Cerebellar nuclear complex (tissue), 1 donor: ENCODE results near the gene MAP3K3.
"Not testable (repeated sequence)": the region's sequence is repeated elsewhere in the genome, so short reads cannot be mapped to it uniquely, and the experiment has no call there.

Experiments
- DNase-seq, 2 experiments: peaks; one replicate each; lab custom pipeline; 2025; lab: John Stamatoyannopoulos, UW

Gene MAP3K3

DNA sequence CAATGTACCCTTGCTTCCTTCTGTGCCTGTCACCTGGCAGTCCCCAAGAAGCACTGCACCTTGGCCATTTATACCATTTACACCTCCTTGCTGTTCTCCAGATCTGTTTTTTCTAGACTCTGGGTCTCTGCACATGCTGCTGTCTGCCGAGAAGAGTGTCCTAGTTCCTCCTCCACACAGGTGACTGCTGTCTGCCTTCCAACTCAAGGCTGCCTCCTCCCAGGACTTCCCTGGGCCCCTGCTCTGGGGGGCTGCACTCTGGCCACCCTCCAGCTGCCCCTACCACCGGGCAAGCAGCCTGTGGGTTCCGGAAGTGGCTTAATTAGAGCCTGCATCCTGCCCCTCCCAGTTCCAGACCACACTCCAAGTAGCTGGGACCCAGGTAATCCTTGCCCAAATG, 83.4 kb downstream of the MAP3K3 start:
- no peak for DNase-seq

DNA sequence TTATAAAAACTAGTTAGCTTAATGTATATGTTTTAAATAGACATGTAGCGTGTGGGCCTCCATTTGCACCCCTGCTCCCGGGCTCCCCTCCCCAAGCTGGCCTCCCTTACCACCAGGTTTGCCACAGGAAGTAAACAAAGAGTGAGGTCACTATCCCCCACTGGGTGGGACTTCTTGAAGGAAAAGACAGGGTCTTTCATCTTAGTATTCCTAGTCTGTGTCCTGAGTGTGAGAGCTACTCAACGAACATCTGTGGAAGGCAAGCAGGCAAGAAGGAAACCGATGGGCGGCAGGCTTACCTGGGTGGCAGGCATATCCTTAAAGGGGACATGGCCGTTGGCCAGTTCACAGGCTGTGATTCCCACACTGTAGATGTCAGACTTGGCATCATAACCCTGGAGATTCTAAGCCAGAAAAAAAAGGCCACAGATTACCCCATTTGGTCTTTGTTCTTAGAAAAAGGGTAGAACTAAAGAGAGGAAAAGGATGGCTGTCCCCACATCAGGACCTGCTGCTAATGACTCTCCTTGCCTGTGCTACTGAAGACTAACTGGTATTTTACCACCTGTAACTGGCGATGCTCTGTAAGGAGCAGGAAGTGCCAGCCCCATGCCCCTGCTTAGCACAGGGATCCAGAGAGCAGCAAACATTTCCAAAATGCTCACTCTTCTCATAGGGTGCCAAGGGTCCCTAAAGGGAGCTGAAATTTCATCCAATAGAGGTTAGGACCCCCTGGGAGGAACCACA, 84.3 kb downstream of the MAP3K3 start:
- no peak for DNase-seq

- no peak for DNase-seq
Measured at GRCh38 chr17:63707151-63707550, 84.9 kb downstream of the MAP3K3 start.

- no peak for DNase-seq
Measured at GRCh38 chr17:63709110-63709509, 86.9 kb downstream of the MAP3K3 start.

DNA sequence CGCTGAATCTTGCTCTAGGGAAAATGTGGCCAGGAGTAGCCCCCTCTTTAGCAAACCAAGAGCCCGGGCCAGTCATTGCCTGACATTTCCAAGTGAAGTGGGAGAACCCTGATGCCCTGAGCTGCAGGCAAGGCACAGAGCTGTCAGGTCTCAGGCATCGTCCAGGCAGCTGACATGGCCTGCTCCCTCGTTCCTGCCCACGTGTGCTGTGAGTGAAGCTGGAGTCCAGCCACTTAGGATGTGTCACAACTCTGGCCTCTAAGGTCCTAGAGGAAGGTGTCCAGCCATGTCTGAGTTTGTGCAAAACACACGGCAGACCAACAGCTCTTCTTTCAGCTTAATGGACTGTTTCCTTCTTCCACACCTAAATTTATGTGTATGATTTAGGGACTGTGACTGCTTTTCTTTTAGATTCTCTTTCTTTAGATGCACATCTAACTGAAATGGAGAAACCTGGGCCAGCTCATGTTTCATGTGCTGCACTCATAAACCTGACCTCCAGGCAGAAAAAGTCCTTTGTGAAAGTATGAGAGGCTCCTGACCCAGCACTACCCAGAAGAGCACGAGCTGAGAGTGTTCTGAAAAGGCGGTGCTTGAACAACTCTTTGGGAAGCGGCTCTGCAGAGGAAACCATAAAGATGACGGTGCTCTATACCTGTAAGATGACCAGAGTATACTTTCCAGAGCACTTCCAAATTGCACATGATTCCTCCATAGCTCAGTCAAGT, 92.5 kb downstream of the MAP3K3 start:
- no peak for DNase-seq

DNA sequence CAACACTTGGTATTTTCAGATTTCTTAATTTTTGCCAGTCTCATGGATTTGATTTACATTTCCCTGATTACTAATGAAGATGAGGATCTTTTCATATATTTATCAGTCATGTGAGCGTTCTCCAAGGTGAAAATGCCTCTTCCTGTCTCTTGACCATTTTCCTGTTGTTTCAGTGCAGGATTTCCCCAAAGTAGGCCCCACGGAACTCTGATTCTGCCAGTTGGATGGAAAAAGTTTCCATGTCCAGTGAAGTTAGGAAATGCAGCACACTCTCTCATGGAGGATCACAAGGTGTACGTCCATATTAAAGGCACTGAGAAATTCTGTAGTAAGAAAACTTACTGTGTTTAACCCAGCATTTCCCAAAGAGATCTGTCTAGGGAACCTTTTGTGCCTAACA, 94.2 kb downstream of the MAP3K3 start:
- DNase-seq: no peak

DNA sequence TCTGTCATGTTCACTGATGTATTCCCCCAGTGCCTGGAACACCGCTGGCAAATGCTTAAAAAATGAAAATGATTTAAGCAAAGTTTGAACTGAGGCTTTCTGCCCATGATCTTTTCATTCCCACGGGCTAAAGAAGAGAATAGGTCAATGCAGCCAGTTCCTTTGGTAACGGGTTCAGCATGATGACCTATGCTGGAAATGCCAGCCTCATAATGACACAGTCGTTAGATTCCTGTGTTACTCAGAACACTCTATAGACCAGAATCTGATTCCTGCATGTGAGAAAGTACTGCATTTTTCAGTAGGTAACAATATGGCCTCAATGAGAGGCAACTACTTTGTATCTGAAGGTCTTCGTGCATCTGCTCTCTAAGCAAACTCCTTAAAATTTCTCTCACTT, 96.8 kb downstream of the MAP3K3 start:
- DNase-seq: no peak

DNA sequence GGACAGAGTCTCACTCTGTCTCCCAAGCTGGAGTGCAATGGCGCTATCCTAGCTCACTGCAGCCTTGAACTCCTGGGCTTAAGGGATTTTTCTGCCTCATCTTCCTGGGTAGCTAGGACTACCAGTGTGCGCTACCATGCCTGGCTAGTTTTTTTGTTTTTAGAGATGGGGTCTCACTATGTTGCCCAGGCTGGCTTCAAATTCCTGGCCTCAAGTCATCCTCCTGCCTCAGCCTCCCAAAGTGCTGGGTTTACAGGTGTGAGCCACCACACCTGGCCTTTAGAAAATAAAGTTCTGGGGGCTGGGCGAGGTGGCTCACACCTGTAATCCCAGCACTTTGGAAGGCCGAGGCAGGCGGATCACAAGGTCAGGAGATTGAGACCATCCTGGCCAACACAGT, 98.0 kb downstream of the MAP3K3 start:
- not testable (repeated sequence) for DNase-seq

- no peak for DNase-seq
Measured at GRCh38 chr17:63722403-63722802, 100.2 kb downstream of the MAP3K3 start.

GRCh38 chr17:63735691-63736090, 113.5 kb downstream of the MAP3K3 start:
- no peak for DNase-seq

DNA sequence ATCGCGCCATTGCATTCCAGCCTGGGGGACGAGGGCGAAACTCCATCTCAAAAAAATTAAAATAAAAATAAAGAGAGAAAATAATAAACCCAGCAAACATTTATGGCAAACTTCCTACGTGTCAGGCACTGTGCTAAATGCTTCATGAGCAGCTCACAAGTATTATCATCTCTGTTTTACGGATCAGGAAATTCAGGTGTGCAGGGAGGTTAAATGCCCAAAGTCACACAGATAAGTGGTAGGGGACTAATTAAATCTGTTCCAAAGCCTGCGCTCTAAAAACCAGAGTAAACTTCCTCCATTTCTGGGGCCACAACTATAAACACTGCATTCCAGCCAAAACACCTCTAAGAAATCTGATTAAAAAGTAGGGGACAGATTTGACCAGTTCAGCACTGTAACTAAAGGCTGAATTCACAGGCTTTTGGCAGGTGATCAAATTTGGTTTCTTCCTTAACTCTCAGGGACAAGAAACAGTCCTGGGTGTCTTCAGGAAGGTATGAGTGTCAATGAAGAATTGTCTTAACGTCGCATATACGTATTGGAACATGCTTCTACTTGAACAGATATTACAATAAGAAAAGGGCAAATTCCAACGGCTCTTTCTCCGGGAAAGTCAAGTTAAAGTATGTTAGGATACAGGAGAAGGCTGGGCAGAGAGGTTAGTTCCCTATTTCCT, 118.4 kb downstream of the MAP3K3 start:
- DNase-seq: no peak

- no peak for DNase-seq
Measured at GRCh38 chr17:63741143-63741407, 118.9 kb downstream of the MAP3K3 start.

GRCh38 chr17:63741408-63742173, 119.4 kb downstream of the MAP3K3 start, which contains the start of gene STRADA:
STRADA (minus strand) TSS chr17:63741799; CDS start chr17:63728369, 13,430 bp downstream.
- peak; percentile 62 to 92 for DNase-seq
